Upper lobe of right lung (tissue), 1 donor: ENCODE measurements around the gene TBC1D14. TPM values are rescaled to one million over a fixed set of nuclear protein-coding genes. Genes with fewer than 3 reads are reported as not detected.
A peak's percentile ranks its signal among the peaks of the same experiment; 100 is the strongest.

Experiments
- ATAC-seq: fragments of 200-7000 bp; cut with Tn5 transposase; one replicate; pipeline ENCODE4 v1.9.1; 2020; ENCODE audit warnings: mild to moderate bottlenecking, moderate library complexity
- DNase-seq: peaks from one replicate; pipeline ENCODE4 v3.0.0-alpha.2; 2020
- H3K27ac ChIP-seq: fragments of 200-600 bp; one replicate; pipeline ENCODE4 v1.8.0; 2022
- H3K27me3 ChIP-seq: fragments of 200-600 bp; one replicate; pipeline ENCODE4 v1.8.0; 2022; ENCODE audit warnings: mild to moderate bottlenecking
- H3K36me3 ChIP-seq: fragments of 200-600 bp; one replicate; pipeline ENCODE4 v1.8.0; 2022
- H3K4me1 ChIP-seq: fragments of 200-600 bp; one replicate; pipeline ENCODE4 v1.8.0; 2022
- H3K4me3 ChIP-seq: fragments of 200-600 bp; one replicate; pipeline ENCODE4 v1.8.0; 2022; ENCODE audit warnings: mild to moderate bottlenecking
- H3K9me3 ChIP-seq: fragments of 200-600 bp; one replicate; pipeline ENCODE4 v1.8.0; 2022
- intact Hi-C: fragments of 100-400 bp; cut with DNase I; formaldehyde crosslinking; loops from one replicate; pipeline ENCODE4 v1.11.0; 2022
- total RNA-seq: library from RNA; stranded (reverse); fragmentation: NEBNext Ultra II Directional; extraction: Animal tissue kit (Norgen Biotek cat#: 25700); gene quantifications from one replicate; pipeline ENCODE4 v1.2.1, GENCODE V29; 2021
- TF ChIP-seq, protein P1 (sequence below): fragments of 200-600 bp; IDR thresholded peaks from one replicate; pipeline ENCODE4 v1.8.0; 2022; ENCODE audit warnings: antibody characterized with exemption
- donor health status: DM: no; HTN: yes; CAD: no; lungs with severe emphysema.

The TBC1D14 gene
- total RNA-seq, 1 donor from 2014 or later, result 51.8 TPM

DNA sequence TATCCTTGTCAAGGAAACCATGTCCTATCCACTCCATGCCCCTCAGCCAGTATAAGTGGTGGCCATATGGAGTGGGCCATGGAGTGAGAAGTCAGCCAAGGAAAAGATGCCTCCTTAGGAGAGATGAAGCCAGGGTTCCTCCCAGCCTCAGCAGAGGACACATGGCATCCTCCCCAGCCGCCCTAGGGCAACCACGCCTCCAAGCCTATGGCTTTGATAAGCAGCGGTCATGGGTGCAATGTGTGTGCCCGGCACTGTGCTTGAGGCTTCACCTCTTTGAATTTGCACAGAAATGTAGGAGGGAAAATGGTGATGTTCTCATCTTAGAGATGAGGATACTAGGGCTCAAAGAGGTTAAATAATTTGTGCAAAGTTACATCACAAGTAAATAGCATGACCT, 34.6 kb upstream of the TBC1D14 start:
- no peak for ATAC-seq
- H3K9me3 ChIP-seq, result no peaks in the 10 kb centered on the region
- intact Hi-C loops, result loop anchor here (5.0 kb wide), 1 partner anchor 153 kb away; no protein-coding TSS in a partner anchor
- no peak overlapping the region for H3K4me3 ChIP-seq
- no peak overlapping the region for H3K27ac ChIP-seq
- no peak for DNase-seq
- peaks cover 21% of the 10 kb centered on the region for H3K4me1 ChIP-seq
- H3K27me3 ChIP-seq, result no peaks in the 10 kb centered on the region
- TF ChIP-seq, protein P1, sequence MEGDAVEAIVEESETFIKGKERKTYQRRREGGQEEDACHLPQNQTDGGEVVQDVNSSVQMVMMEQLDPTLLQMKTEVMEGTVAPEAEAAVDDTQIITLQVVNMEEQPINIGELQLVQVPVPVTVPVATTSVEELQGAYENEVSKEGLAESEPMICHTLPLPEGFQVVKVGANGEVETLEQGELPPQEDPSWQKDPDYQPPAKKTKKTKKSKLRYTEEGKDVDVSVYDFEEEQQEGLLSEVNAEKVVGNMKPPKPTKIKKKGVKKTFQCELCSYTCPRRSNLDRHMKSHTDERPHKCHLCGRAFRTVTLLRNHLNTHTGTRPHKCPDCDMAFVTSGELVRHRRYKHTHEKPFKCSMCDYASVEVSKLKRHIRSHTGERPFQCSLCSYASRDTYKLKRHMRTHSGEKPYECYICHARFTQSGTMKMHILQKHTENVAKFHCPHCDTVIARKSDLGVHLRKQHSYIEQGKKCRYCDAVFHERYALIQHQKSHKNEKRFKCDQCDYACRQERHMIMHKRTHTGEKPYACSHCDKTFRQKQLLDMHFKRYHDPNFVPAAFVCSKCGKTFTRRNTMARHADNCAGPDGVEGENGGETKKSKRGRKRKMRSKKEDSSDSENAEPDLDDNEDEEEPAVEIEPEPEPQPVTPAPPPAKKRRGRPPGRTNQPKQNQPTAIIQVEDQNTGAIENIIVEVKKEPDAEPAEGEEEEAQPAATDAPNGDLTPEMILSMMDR, result no peak
- peaks cover 71% of the 10 kb centered on the region for H3K36me3 ChIP-seq

DNA sequence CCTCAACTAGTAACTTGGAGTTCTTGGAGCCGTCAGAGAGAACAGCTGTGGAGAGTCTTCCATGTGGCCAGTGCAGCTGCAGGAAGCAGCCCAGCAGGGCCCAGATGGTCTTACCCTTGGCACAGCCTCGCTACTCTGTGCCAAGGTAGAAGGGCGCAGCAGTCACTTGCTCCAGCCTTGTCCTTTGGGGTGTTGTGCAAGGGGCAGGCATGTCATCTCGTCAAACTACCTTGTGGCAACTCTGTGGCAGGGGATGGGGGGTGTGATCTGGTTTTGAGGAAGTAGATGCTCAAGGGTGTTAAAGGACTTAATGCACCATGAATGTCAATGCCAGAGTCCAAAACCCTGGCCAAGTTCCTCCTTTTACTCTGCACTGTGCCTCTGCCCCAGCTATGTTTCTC, 34.2 kb upstream of the TBC1D14 start:
- DNase-seq (peak; percentile 79), ATAC-seq (peak; percentile 87)
- no peak overlapping the region for H3K27ac ChIP-seq
- H3K36me3 ChIP-seq, result peaks cover 72% of the 10 kb centered on the region
- peaks cover 21% of the 10 kb centered on the region for H3K4me1 ChIP-seq
- intact Hi-C loops, result loop anchor here (5.0 kb wide), 1 partner anchor 153 kb away; no protein-coding TSS in a partner anchor
- H3K4me3 ChIP-seq, result no peak overlapping the region
- H3K9me3 ChIP-seq, result no peaks in the 10 kb centered on the region
- TF ChIP-seq, protein P1, result no peak
- no peaks in the 10 kb centered on the region for H3K27me3 ChIP-seq

DNA sequence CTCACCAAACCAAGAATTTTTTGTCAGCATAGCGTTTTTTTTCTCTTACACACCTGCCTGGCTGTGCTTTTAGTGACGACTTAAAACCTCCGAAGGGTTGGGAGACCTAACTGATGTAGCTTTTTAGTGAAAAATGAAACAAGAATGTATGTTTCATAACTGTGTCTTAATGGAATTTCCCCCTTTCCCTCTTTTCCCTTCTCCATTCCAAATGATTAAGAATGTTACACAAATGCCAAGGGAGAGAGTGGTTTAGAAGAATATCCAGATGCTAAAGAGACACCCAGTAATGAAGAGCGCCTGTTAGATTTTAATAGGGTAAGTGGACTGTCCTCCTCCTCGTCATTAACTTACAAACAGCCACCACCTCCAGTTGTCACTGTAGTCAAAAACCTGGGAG, 33.2 kb upstream of the TBC1D14 start:
- no peak overlapping the region for H3K4me3 ChIP-seq
- peak overlapping the region; percentile 49 for H3K27ac ChIP-seq
- H3K4me1 ChIP-seq, result peaks cover 21% of the 10 kb centered on the region
- ATAC-seq (no peak), DNase-seq (no peak)
- peaks cover 80% of the 10 kb centered on the region for H3K36me3 ChIP-seq
- H3K27me3 ChIP-seq, result no peaks in the 10 kb centered on the region
- no peaks in the 10 kb centered on the region for H3K9me3 ChIP-seq
- TF ChIP-seq, protein P1, result no peak
- intact Hi-C loops, result loop anchor here (5.0 kb wide), 1 partner anchor 154 kb away; no protein-coding TSS in a partner anchor

DNA sequence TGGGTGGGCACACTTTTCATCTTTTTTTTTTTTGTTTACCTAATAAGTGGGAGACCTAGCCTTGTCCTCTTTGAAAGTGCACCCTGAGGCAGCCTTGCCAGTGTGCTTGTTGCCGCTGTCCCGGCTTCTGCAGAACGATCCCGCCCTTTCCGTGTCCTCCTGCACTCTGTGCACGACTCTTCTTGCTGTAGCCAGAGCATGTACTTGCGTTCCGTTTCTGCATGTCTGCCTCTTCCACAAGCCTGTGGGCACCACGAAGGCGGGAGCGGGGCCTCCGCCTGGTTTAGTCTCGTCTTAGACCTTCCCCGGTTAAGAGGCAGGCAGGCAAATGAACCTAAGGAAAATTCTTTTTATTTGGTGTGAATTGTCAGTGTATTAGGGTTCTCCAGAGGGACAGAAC, 32.6 kb upstream of the TBC1D14 start:
- no peaks in the 10 kb centered on the region for H3K27me3 ChIP-seq
- peak overlapping the region; percentile 11 for H3K27ac ChIP-seq
- TF ChIP-seq, protein P1, result no peak
- intact Hi-C loops, result loop anchor here (5.0 kb wide), 1 partner anchor 155 kb away; no protein-coding TSS in a partner anchor
- H3K4me1 ChIP-seq, result peaks cover 21% of the 10 kb centered on the region
- H3K4me3 ChIP-seq, result no peak overlapping the region
- ATAC-seq (no peak), DNase-seq (no peak)
- no peaks in the 10 kb centered on the region for H3K9me3 ChIP-seq
- peaks cover 80% of the 10 kb centered on the region for H3K36me3 ChIP-seq

DNA sequence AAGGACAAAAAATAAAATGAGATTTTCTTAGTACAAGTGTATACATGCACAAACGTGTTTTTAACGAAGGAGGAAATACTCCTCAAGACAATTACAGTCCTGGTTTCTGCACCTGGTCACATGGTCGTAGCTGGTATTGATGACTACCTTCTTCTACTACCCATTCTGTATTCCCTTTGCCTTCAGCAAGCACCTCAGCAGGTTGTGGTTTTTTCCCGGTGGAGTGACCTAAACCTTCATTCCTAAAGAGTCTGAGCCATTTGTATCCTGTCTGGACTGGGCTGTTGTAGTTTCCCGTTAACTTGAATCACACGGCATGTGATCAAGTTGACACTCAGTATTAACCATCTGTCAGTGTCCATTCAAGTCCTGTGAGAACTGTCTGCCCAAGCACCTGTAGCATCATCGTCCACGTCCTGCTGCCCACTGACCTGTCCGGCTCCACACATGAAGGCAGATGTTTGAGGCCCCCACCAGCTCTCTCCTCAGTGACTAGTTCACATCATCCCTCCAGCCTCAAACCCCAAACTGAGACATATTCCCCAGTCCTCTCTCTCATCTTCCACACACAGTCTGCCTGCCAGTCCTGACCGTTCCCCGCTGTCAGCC, 31.1 kb upstream of the TBC1D14 start:
- H3K36me3 ChIP-seq, result peaks cover 80% of the 10 kb centered on the region
- intact Hi-C loops, result loop anchor here (5.0 kb wide), 1 partner anchor 156 kb away; no protein-coding TSS in a partner anchor

More for the DNA sequence above, 31.1 kb upstream of the TBC1D14 start:
- TF ChIP-seq, protein P1, result no peak
- ATAC-seq, result no peak
- Histone ChIP-seq H3K27ac (no peak overlapping the region), H3K9me3 (no peaks in the 10 kb centered on the region), H3K4me1 (peaks cover 21% of the 10 kb centered on the region), H3K27me3 (no peaks in the 10 kb centered on the region), H3K4me3 (no peak overlapping the region)
- no peak for DNase-seq
